HepG2 (cell line): ENCODE results near the gene KLKB1. TPM values are rescaled to one million over a fixed set of nuclear protein-coding genes. Genes with fewer than 3 reads are reported as not detected.

Experiments
- ATAC-seq: fragments of 200-7000 bp; cut with Tn5 transposase; 3 replicates; pipeline ENCODE4 v1.9.1; 2020; ENCODE audit warnings: mild to moderate bottlenecking, moderate library complexity
- BruUV-seq: library from RNA; stranded (reverse); fragments of 400-500 nt; replicated peaks from 2 replicates; lab custom pipeline; 2021; lab: Mats Ljungman, UMichigan
- CTCF ChIA-PET: fragments of 300-600 bp; formaldehyde crosslinking; extraction: SDS; loops from one replicate; lab custom pipeline; 2021; ENCODE audit warnings: low total read pairs, inconsistent platforms, low intra/inter-chr PET ratio; lab: Yijun Ruan, JAX
- POLR2A ChIA-PET: fragments of 350-600 bp; sonication (Branson Sonifier 250); formaldehyde crosslinking; loops from one replicate; lab custom pipeline; 2020; ENCODE audit warnings: antibody characterized with exemption, inconsistent platforms; lab: Yijun Ruan, JAX
- DNase-seq: peaks from one replicate; pipeline ENCODE4 v3.0.0-alpha.2; 2015; ENCODE audit warnings: low spot score
- FAIRE-seq: peaks from 3 replicates; lab custom pipeline; 2011; peaks lifted over from hg19 to GRCh38; lab: Jason Lieb, UNC
- H2AFZ ChIP-seq: one replicate; pipeline ENCODE4 v1.6.1; 2011; ENCODE audit warnings: low read length, inconsistent platforms
- H3K27ac ChIP-seq: fragments of 300-600 bp; 3 replicates; pipeline ENCODE4 v1.8.0; 2011; ENCODE audit warnings: mixed run types, mild to moderate bottlenecking, mixed read lengths, low read length, inconsistent platforms; ENCODE audit not compliant: insufficient read depth; ENCODE audit errors: extremely low read length
- H3K27me3 ChIP-seq, 2 experiments: fragments of 200-600 bp in 1 of 2; 2 replicates in 1 of 2; 3 replicates in 1 of 2; pipeline versions ENCODE4 v1.6.0 to v1.8.0; 2011; ENCODE audit warnings: low read length in 2 of 2, mild to moderate bottlenecking in 2 of 2, moderate library complexity in 2 of 2, inconsistent platforms in 1 of 2; ENCODE audit not compliant: insufficient read depth in 2 of 2, control insufficient read depth in 1 of 2
- H3K36me3 ChIP-seq, 2 experiments: fragments of 200-600 bp in 1 of 2; replicated peaks in 1 of 2; 2 replicates in 1 of 2; 3 replicates in 1 of 2; pipeline versions ENCODE4 v1.5.1 to v1.8.0; 2011; ENCODE audit warnings: low read length in 2 of 2, inconsistent platforms in 1 of 2; ENCODE audit not compliant: insufficient read depth in 2 of 2, control insufficient read depth in 1 of 2
- H3K4me1 ChIP-seq: 2 replicates; pipeline ENCODE4 v1.5.1; 2012; ENCODE audit warnings: low read length, inconsistent platforms; ENCODE audit not compliant: insufficient read depth
- H3K4me2 ChIP-seq: 2 replicates; pipeline ENCODE4 v1.6.0; 2011; ENCODE audit warnings: low read depth, low read length, inconsistent platforms
- H3K4me3 ChIP-seq, 3 experiments: fragments of 200-600 bp in 1 of 3; sonication (generic), shearing (Covaris generic) in 1 of 3; replicated peaks in 1 of 3; 2 replicates each; pipeline ENCODE4 v1.5.1; 2011 to 2016; ENCODE audit warnings: low read length in 3 of 3, inconsistent platforms in 2 of 3, low read depth in 2 of 3, mild to moderate bottlenecking in 2 of 3, control low read depth in 1 of 3, mixed read lengths in 1 of 3; ENCODE audit not compliant: insufficient read depth in 1 of 3
- H3K79me2 ChIP-seq: one replicate; pipeline ENCODE4 v1.6.1; 2011; ENCODE audit warnings: low read length, inconsistent platforms; ENCODE audit not compliant: insufficient read depth
- H3K9ac ChIP-seq: 2 replicates; pipeline ENCODE4 v1.6.0; 2011; ENCODE audit warnings: mild to moderate bottlenecking, low read depth, low read length, inconsistent platforms; ENCODE audit not compliant: insufficient read depth
- H3K9me3 ChIP-seq: 2 replicates; pipeline ENCODE4 v1.5.1; 2012; ENCODE audit warnings: mild to moderate bottlenecking, low read length
- H4K20me1 ChIP-seq: 2 replicates; pipeline ENCODE4 v1.6.0; 2011; ENCODE audit warnings: inconsistent platforms, mild to moderate bottlenecking, low read length, moderate library complexity; ENCODE audit not compliant: insufficient read depth
- ARHGAP35 ChIP-seq: sonication (generic); formaldehyde crosslinking; IDR thresholded peaks from 2 replicates; pipeline ENCODE4 v1.9.0; 2022; ENCODE audit warnings: mild to moderate bottlenecking, inconsistent platforms, moderate library complexity, missing genetic modification reagents, borderline replicate concordance
- BRD4 ChIP-seq: sonication (generic); formaldehyde crosslinking; IDR thresholded peaks from 2 replicates; pipeline ENCODE4 v1.4.0; 2020; ENCODE audit warnings: missing genetic modification reagents
- CSRNP1 ChIP-seq: sonication (generic); formaldehyde crosslinking; IDR thresholded peaks from 2 replicates; pipeline ENCODE4 v1.8.1; 2023; ENCODE audit warnings: mild to moderate bottlenecking, missing genetic modification reagents
- ISL2 ChIP-seq: sonication (generic); formaldehyde crosslinking; IDR thresholded peaks from 2 replicates; pipeline ENCODE4 v1.5.0; 2020; ENCODE audit warnings: missing genetic modification reagents
- JARID2 ChIP-seq: sonication (generic); formaldehyde crosslinking; IDR thresholded peaks from 2 replicates; pipeline ENCODE4 v1.8.1; 2023; ENCODE audit warnings: missing genetic modification reagents, inconsistent platforms; ENCODE audit not compliant: insufficient replicate concordance
- KMT2A ChIP-seq: sonication (generic); formaldehyde crosslinking; IDR thresholded peaks from 2 replicates; pipeline ENCODE4 v1.4.0; 2020; ENCODE audit warnings: missing genetic modification reagents
- PATZ1 ChIP-seq: sonication (generic); formaldehyde crosslinking; IDR thresholded peaks from 2 replicates; pipeline ENCODE4 v1.4.0; 2020; ENCODE audit warnings: missing genetic modification reagents
- POLR2A ChIP-seq, 2 experiments: IDR thresholded peaks; 2 replicates each; pipeline ENCODE4 v1.6.1; 2011; ENCODE audit warnings: low read depth in 2 of 2, low read length in 2 of 2, mild to moderate bottlenecking in 1 of 2, moderate library complexity in 1 of 2; ENCODE audit not compliant: insufficient read depth in 1 of 2
- SALL2 ChIP-seq: sonication (generic); formaldehyde crosslinking; IDR thresholded peaks from 2 replicates; pipeline ENCODE4 v1.8.1; 2023; ENCODE audit warnings: mild to moderate bottlenecking, missing genetic modification reagents, inconsistent platforms
- TAF1 ChIP-seq: sonication (generic); formaldehyde crosslinking; IDR thresholded peaks from 2 replicates; pipeline ENCODE4 v1.4.0; 2020; ENCODE audit warnings: missing genetic modification reagents
- ZFX ChIP-seq: sonication (generic); formaldehyde crosslinking; IDR thresholded peaks from 2 replicates; pipeline ENCODE4 v1.4.0; 2020; ENCODE audit warnings: mild to moderate bottlenecking, low read depth, missing genetic modification reagents, moderate library complexity
- ZKSCAN5 ChIP-seq: sonication (generic); formaldehyde crosslinking; IDR thresholded peaks from 2 replicates; pipeline ENCODE4 v1.5.1; 2020; ENCODE audit warnings: mild to moderate bottlenecking, missing genetic modification reagents
- ZMYM3 ChIP-seq: sonication (generic); formaldehyde crosslinking; IDR thresholded peaks from 2 replicates; pipeline ENCODE4 v1.5.1; 2020; ENCODE audit warnings: mild to moderate bottlenecking, missing genetic modification reagents
- ZNF280B ChIP-seq: sonication (generic); formaldehyde crosslinking; IDR thresholded peaks from 2 replicates; pipeline ENCODE4 v1.5.0; 2020; ENCODE audit warnings: missing genetic modification reagents, mild to moderate bottlenecking, borderline replicate concordance
- ZNF337 ChIP-seq: sonication (generic); formaldehyde crosslinking; IDR thresholded peaks from 2 replicates; pipeline ENCODE4 v1.5.1; 2020; ENCODE audit warnings: missing genetic modification reagents, low read depth, mild to moderate bottlenecking, borderline replicate concordance
- ZNF350 ChIP-seq: sonication (generic); formaldehyde crosslinking; IDR thresholded peaks from 2 replicates; pipeline ENCODE4 v1.4.0; 2020; ENCODE audit warnings: mild to moderate bottlenecking, low read depth, missing genetic modification reagents, borderline replicate concordance
- ZNF543 ChIP-seq: sonication (generic); formaldehyde crosslinking; IDR thresholded peaks from 2 replicates; pipeline ENCODE4 v1.4.0; 2020; ENCODE audit warnings: mild to moderate bottlenecking, missing genetic modification reagents
- ZNF572 ChIP-seq: sonication (generic); formaldehyde crosslinking; IDR thresholded peaks from 2 replicates; pipeline ENCODE4 v1.5.1; 2020; ENCODE audit warnings: mild to moderate bottlenecking, missing genetic modification reagents
- ZNF652 ChIP-seq: IDR thresholded peaks from 2 replicates; pipeline ENCODE4 v1.6.1; 2016; ENCODE audit warnings: low read depth, borderline replicate concordance
- ZNF772 ChIP-seq: sonication (generic); formaldehyde crosslinking; IDR thresholded peaks from 2 replicates; pipeline ENCODE4 v1.5.0; 2020; ENCODE audit warnings: mild to moderate bottlenecking, missing genetic modification reagents
- WGBS: methylation state at CpG from one replicate; pipeline ENCODE4 v1.1.6; 2017; ENCODE audit warnings: low lambda C conversion rate; 5-methylcytosine and 5-hydroxymethylcytosine counted together
- in situ Hi-C: cut with HindIII; loops from 2 replicates; pipeline ENCODE4 v1.10.0; 2017; ENCODE audit warnings: low pct_unique_long_range_greater_than_20kb; ENCODE audit not compliant: extremely low pct_ligation_motif_present
- intact Hi-C: fragments of 100-400 bp; cut with micrococcal nuclease; formaldehyde crosslinking; loops from one replicate; pipeline ENCODE4 v1.10.0; 2022; ENCODE audit not compliant: unreplicated experiment
- polyA plus RNA-seq, 8 experiments: library from polyadenylated mRNA; depleted of rRNA in 3 of 8; stranded (reverse) in 7 of 8; unstranded in 1 of 8; fragments of >200 nt; fragmentation: Illumina TruSeq in 4 of 8; extraction: Trizol in 4 of 8; gene quantifications; 2 replicates each; pipeline versions ENCODE4 v1.2.1 to v1.2.3, GENCODE V29; 2011 to 2016; ENCODE audit warnings: low read depth in 4 of 8, missing spikeins in 1 of 8, mixed read lengths in 1 of 8; ENCODE audit not compliant: insufficient read depth in 1 of 8
- total RNA-seq, 5 experiments: library from RNA; depleted of rRNA; stranded (reverse); fragments of >200 nt; fragmentation: Illumina TruSeq; extraction: Trizol; gene quantifications; 2 replicates each; pipeline ENCODE4 v1.2.3, GENCODE V29; 2016; ENCODE audit warnings: low read depth in 1 of 5

Gene KLKB1
- total and polyA plus RNA-seq, 2 of the 13 experiments (the other 11 are each of a cell fraction or from before 2014, with no cell fraction given) = 0.26 to 0.49 TPM

- Histone ChIP-seq H3K27ac (peak overlapping the region; percentile 93), H3K9ac (peak overlapping the region; percentile 55), H4K20me1 (no peaks in the 10 kb centered on the region), H3K79me2 (no peaks in the 10 kb centered on the region), H3K27me3 (no peaks in the 10 kb centered on the region; a peak in 1 of 5 replicates), H3K4me1 (peaks cover 58% of the 10 kb centered on the region), H2AFZ (no peak overlapping the region), H3K4me3 (peak overlapping the region in 1 of 3 experiments; percentile 42; a peak in 3 of 6 replicates), H3K36me3 (no peaks in the 10 kb centered on the region), H3K4me2 (peak overlapping the region; percentile 45), H3K9me3 (no peaks in the 10 kb centered on the region)
- DNase-seq = peak; percentile 60
- ATAC-seq = peak; percentile 91
- in situ Hi-C loops (no loop called here), intact Hi-C loops (loop anchor here (10.0 kb wide), 1 partner anchor 445 kb away; no protein-coding TSS in a partner anchor)
- POLR2A ChIA-PET = interaction anchor here (0.5 to 3.4 kb wide), 9 partner anchors 10 to 547 kb away, joined by 3 to 22 read pairs (median 4); partner anchors contain the start of genes CYP4V2 and KLKB1
- FAIRE-seq = no peak
- no TSS peak for BruUV-seq
- CTCF ChIA-PET = no interaction called here
- 0% methylated on average over 3 of the region's 6 CpGs for WGBS
- TF ChIP-seq ZNF572 (CRISPR knock-in tag) (peak; percentile 72; the same call in 1 of the 2 replicates), ZFX (peak; percentile 87), ZMYM3 (CRISPR knock-in tag) (peak; percentile 70; the same call in 1 of the 2 replicates), TAF1 (CRISPR knock-in tag) (peak; percentile 50), PATZ1 (CRISPR knock-in tag) (0 out of 2 replicates have a peak, but pooled peaks have one; percentile 11), ZNF337 (CRISPR knock-in tag) (0 out of 2 replicates have a peak, but pooled peaks have one; percentile 2), ISL2 (CRISPR knock-in tag) (peak; percentile 8; the same call in 1 of the 2 replicates), BRD4 (peak; percentile 46; the same call in 1 of the 2 replicates), ZNF350 (peak; percentile 2; the same call in 1 of the 2 replicates), ARHGAP35 (CRISPR knock-in tag) (0 out of 2 replicates have a peak, but pooled peaks have one; percentile 33), CSRNP1 (CRISPR knock-in tag) (no peak), ZNF652 (CRISPR knock-in tag) (peak; percentile 91), ZNF543 (CRISPR knock-in tag) (peak; percentile 1; the same call in 1 of the 2 replicates), ZKSCAN5 (CRISPR knock-in tag) (peak; percentile 89), JARID2 (CRISPR knock-in tag) (no peak), SALL2 (CRISPR knock-in tag) (peak; percentile 12; the same call in 1 of the 2 replicates), POLR2A (IDR thresholded peaks at IDR 0.05; ENCODE audit: insufficient read depth in 1 of 2, low read depth in 2 of 2, low read length in 2 of 2) (peak; percentile 55 to 66), ZNF772 (CRISPR knock-in tag) (peak; percentile 51; the same call in 1 of the 2 replicates), KMT2A (CRISPR knock-in tag) (0 out of 2 replicates have a peak, but pooled peaks have one; percentile 12), ZNF280B (CRISPR knock-in tag) (0 out of 2 replicates have a peak, but pooled peaks have one; percentile 56)
Observed at GRCh38 chr4:186260117-186260503, 32.8 kb downstream of the KLKB1 start.
